Activated naive CD4-positive, alpha-beta T cell (primary cell): ENCODE measurements around the gene TMEM218.
"Not testable (repeated sequence)": the region's sequence is repeated elsewhere in the genome, so short reads cannot be mapped to it uniquely, and the experiment has no call there.

Source experiments
- DNase-seq, 4 experiments: peaks; one replicate each; lab custom pipeline; 2025; lab: John Stamatoyannopoulos, UW

The TMEM218 gene

DNA sequence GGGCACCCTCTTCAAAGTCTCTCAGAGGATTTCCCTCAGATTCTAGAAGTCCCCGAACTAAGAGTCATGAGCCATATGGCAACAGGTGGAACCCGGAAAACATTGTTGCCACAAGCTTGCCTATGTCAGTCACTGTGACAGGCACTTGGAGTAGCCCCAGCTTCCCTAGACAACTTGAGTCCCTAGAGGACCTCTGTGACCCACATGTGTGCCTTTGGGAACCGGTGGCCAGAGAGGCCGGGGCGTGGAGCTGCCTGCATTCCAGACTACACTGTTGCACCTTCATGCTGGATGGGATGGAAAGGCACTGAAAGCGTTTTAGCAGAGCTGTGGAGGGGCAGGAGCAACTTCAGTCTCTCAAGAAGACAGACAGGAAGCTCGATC, 36.2 kb downstream of the TMEM218 start:
- no peak for DNase-seq

DNA sequence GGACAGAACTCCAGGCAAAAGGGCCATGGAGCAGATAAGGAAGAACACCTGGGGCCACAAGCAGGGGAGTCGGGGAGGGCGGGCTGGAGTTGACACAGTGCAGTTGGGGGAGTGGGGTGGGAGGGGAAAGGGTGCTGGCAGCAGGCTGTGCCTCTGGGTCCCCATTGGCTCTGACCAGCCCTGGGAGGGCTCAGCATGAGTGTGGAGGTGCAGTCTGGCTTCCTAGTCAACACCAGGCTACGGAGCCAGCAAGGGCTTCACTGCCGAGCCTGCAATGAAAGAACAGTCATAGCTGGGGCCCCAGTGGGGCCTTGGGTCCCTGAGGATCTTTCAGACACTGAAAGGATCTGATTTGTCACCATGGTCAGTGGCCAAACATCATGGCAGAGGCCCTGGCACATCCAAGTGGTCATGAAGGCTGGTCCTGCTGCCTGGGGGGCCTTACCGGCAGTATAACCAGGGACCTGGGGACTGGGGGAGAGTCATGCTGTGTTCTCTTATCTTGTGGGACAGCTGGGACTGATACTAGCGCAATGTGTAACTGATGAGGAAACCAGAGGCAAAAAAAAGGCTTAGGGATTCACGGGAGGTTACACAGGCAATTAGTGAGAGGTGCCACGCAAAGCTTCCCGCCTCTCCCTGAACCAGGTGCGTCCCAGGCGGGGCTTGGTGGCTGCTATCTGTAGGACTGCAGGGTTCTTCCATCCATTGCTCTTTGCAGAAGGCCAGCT, 36.8 kb downstream of the TMEM218 start:
- DNase-seq: no peak

GRCh38 chr11:125073616-125074483, 37.6 kb downstream of the TMEM218 start:
- no peak for DNase-seq

GRCh38 chr11:125072961-125073590, 38.4 kb downstream of the TMEM218 start:
- DNase-seq: no peak

- no peak for DNase-seq
These were observed 39.0 kb downstream of the TMEM218 start for GRCh38 chr11:125072218-125072960.

- DNase-seq: no peak
These were observed 39.6 kb downstream of the TMEM218 start for GRCh38 chr11:125071846-125072217.

DNA sequence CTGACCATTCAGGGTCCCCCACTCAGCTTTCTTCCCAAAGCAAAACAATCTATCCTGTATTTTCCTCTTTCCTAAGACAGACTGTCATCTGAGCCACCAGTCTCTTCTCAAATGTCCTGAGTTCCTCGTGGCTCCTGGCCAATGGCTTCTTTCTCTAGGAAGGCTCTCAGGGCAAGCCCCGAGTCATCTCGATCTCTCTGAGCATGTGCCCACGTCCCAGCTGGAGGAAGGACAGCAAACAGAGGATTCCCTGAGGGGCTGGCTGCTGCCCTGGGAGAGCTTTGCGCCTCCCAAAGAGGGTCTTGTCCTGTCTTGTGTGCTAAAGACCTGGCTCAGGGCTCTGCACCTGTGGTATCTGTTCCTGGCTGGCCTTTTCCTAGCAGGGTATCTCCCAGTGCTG, 40.0 kb downstream of the TMEM218 start:
- no peak for DNase-seq

GRCh38 chr11:125070699-125071254, 40.6 kb downstream of the TMEM218 start:
- DNase-seq: no peak

- no peak for DNase-seq
These were observed 41.6 kb downstream of the TMEM218 start for GRCh38 chr11:125069796-125070195.

GRCh38 chr11:125069008-125069407, 42.4 kb downstream of the TMEM218 start:
- DNase-seq: no peak

- DNase-seq: no peak
These were observed 43.1 kb downstream of the TMEM218 start for GRCh38 chr11:125068368-125068767.

DNA sequence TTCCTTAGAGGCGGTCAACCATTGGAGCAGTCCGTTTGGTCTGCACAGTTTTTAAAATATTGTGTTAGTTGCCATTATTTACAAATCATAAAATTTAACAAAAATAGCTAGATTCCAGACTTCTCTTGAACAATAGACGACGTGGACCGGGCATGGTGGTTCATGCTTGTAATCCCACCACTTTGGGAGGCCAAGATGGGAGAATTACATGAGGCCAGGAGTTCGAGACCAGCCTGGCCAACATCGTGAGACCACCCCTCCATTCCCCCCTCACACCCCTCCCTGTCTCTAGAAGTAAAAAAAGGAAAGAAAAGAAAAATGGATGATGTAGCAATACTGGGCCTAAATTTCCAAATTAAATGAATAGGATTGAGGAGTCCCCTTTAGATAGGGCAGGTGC, 47.4 kb downstream of the TMEM218 start:
- no peak for DNase-seq

GRCh38 chr11:125063429-125064043, 47.9 kb downstream of the TMEM218 start:
- DNase-seq: no peak

- DNase-seq: no peak
These were observed 48.4 kb downstream of the TMEM218 start, which contains the start of gene SLC37A2 for GRCh38 chr11:125062931-125063428. SLC37A2 (plus strand) TSS chr11:125063305; CDS start chr11:125063368, 63 bp downstream.

DNA sequence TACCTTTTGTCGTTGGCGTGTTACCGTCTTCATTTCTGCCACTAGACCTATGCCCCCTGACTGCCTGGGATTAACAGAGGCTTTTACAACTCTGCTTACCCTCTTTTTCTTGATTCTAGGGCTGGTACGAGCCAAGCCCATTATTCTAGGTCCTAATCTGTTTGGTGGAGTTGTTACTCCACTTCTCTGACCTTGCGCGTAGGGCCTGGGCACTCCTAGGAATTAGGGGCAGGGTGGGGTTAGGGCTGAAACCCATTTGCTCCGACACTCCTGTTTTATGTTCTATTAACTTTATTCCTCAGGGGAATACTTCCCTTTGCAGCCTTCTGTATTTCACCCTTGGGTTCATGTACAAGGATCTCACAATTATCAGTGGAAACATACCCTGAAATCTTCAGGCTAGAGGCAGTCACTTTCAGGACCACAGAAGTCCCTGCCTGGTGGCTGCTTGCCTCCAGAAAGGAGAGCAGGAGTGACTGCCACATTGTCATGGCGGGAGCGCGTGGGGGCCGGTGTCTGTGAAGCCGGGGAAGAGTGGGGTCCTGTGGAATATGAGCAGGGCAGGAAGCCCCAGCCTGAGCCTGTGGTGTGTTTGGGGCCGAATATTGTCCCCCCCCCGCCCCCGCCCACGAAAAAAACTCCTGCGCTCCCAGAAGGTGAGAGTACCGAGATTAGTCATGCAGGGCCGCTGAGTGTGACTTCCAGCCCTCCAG, 49.1 kb downstream of the TMEM218 start:
- DNase-seq: no peak

DNA sequence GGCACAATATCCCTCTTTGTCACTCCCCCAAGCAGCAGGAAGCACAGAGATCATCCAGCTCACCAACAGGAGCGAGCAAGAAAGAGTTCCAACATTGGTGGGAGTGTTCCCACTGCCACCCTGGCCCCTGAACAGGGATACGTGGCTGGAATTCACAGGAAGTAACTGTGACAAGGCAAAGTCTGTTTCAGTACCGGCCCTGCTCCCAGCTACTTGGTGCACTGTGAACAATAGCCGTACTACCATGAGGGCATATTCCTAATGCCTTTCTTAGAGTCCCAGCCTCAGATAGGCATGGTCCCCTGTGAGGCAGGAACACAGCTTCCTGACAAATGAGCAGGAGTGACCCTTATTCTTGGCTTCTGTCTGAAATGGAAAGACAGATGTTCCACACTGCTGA, 50.1 kb downstream of the TMEM218 start:
- no peak for DNase-seq

GRCh38 chr11:125057693-125058016, 53.8 kb downstream of the TMEM218 start:
- no peak for DNase-seq

DNA sequence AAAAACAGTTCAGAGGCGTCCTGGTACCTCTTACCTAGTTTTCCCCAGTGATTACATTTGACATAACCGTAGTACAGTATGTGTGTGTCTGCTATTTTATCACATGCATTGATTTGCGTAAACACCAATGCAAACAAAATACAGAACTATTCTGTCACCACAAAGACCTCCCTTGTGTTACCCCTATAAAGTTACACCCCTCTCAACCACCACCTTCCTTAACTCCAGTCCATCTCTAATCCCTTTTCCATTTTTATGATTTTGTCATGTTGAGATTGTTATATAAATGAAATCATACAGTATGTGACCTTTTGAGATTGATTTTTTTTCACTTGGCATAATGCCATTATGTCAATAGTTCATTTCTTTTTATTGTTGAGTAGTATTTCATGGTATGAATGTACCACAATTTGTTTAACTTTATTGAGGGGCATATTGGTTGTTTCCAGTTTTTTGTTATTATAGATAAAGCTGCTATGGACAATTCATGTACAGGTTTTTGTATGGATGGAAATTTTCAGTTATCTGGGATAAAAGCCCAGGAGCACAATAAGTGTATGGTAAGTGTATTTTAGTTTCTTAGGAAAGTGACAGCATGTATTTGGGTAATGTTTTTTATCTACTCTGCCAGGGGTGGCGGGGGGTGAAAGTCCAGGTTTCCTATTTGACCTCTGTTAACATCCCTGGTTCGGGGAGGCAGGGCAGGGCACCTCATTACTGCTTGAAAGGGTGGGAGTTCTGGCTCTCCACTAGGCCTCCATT, 54.3 kb downstream of the TMEM218 start:
- no peak for DNase-seq

DNA sequence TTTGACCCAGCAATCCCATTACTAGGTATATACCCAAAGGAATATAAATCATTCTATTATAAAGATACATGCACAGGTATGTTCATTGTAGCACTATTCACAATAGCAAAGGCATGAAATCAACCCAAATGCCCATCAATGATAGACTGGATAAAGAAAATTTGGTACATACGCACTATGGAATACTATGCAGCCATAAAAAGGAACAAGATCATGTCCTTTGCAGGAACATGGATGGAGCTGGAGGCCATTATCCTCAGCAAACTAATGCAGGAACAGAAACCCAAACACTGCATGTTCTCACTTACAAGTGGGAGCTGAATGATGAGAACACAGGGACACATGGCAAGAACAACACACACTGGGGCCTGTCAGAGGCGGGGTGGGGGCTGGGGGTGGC, 55.3 kb downstream of the TMEM218 start:
- not testable (repeated sequence) for DNase-seq
